ENCODE data around the gene VAV2. TPM values are rescaled to one million over a fixed set of nuclear protein-coding genes. Genes with fewer than 3 reads are reported as not detected.
"Not testable (repeated sequence)": the region's sequence is repeated elsewhere in the genome, so short reads cannot be mapped to it uniquely, and the experiment has no call there.

Gene VAV2
- total RNA-seq, 1 donor from 2014 or later: 9.1 TPM

GRCh38 chr9:133935328-133936005 is 56.7 kb downstream of the VAV2 start:
- ATAC-seq: no peak

GRCh38 chr9:133934482-133935232 is 57.5 kb downstream of the VAV2 start:
- no peak for ATAC-seq

- ATAC-seq: no peak
These were observed 58.6 kb downstream of the VAV2 start for GRCh38 chr9:133933426-133934026.

GRCh38 chr9:133932633-133933032 is 59.5 kb downstream of the VAV2 start:
- ATAC-seq: no peak

GRCh38 chr9:133932181-133932580 is 59.9 kb downstream of the VAV2 start:
- no peak for ATAC-seq

GRCh38 chr9:133930682-133931485 is 61.2 kb downstream of the VAV2 start:
- no peak for ATAC-seq

GRCh38 chr9:133930046-133930681 is 62.0 kb downstream of the VAV2 start:
- no peak for ATAC-seq

GRCh38 chr9:133929599-133929998 is 62.5 kb downstream of the VAV2 start:
- ATAC-seq: no peak

GRCh38 chr9:133928248-133928764 is 63.8 kb downstream of the VAV2 start:
- ATAC-seq: no peak

- no peak for ATAC-seq
These were observed 65.1 kb downstream of the VAV2 start for GRCh38 chr9:133927041-133927440.

GRCh38 chr9:133926165-133926856 is 65.8 kb downstream of the VAV2 start:
- ATAC-seq: no peak

- ATAC-seq: no peak
These were observed 67.7 kb downstream of the VAV2 start for GRCh38 chr9:133924453-133924852.

GRCh38 chr9:133923608-133924007 is 68.5 kb downstream of the VAV2 start:
- not testable (repeated sequence) for ATAC-seq

GRCh38 chr9:133921866-133922265 is 70.3 kb downstream of the VAV2 start:
- ATAC-seq: no peak

- no peak for ATAC-seq
These were observed 71.7 kb downstream of the VAV2 start for GRCh38 chr9:133920471-133920870.

GRCh38 chr9:133919253-133920115 is 72.6 kb downstream of the VAV2 start:
- peak; percentile 18 for ATAC-seq

- ATAC-seq: no peak
These were observed 73.9 kb downstream of the VAV2 start for GRCh38 chr9:133918111-133918813.

- no peak for ATAC-seq
These were observed 74.7 kb downstream of the VAV2 start for GRCh38 chr9:133917375-133917774.

- no peak for ATAC-seq
These were observed 76.0 kb downstream of the VAV2 start for GRCh38 chr9:133916159-133916541.

All from esophagus mucosa (tissue), 1 donor.